ENCODE measurements around the gene BIRC6. TPM values are rescaled to one million over a fixed set of nuclear protein-coding genes. Genes with fewer than 3 reads are reported as not detected.

BIRC6 gene
- total and polyA plus RNA-seq, 2 donors (not counting 1 experiment from before 2014, with no cell fraction given) = 41.7 to 166 TPM

DNA sequence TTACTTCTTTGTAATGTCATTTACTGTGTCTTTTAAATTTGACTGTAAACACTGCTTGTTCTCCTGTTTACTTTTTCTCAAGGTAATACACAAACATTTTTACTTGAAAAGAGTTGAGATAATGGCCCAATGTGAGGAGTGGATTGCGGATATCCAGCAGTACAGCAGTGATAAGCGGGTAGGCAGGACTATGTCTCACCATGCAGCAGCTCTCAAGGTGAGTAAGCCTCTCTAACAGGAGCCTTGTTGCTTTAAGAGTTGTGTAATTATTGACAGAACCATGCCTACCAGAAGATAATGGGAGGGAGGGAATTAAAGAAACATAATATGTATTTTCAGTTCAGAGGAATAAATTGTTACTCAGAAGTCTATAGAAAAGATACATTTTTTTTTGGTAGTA, 254.5 kb downstream of the BIRC6 start:
- no peak for TF ChIP-seq EZH2 (IDR thresholded peaks at IDR 0.05; ENCODE audit: borderline replicate concordance, insufficient read depth, low read depth, low read length, poor library complexity, severe bottlenecking)
- TF ChIP-seq, protein P1, sequence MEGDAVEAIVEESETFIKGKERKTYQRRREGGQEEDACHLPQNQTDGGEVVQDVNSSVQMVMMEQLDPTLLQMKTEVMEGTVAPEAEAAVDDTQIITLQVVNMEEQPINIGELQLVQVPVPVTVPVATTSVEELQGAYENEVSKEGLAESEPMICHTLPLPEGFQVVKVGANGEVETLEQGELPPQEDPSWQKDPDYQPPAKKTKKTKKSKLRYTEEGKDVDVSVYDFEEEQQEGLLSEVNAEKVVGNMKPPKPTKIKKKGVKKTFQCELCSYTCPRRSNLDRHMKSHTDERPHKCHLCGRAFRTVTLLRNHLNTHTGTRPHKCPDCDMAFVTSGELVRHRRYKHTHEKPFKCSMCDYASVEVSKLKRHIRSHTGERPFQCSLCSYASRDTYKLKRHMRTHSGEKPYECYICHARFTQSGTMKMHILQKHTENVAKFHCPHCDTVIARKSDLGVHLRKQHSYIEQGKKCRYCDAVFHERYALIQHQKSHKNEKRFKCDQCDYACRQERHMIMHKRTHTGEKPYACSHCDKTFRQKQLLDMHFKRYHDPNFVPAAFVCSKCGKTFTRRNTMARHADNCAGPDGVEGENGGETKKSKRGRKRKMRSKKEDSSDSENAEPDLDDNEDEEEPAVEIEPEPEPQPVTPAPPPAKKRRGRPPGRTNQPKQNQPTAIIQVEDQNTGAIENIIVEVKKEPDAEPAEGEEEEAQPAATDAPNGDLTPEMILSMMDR (IDR thresholded peaks at IDR 0.05) = no peak
- Mint-ChIP-seq H3K4me1 (no peaks in the 10 kb centered on the region), H3K4me3 (no peak overlapping the region), H3K27ac (no peak overlapping the region), H3K27me3 (no peaks in the 10 kb centered on the region), H3K9me3 (ENCODE audit: insufficient read depth) (no peaks in the 10 kb centered on the region)
- Histone ChIP-seq H3K9me3 (ENCODE audit: control extremely low read depth in 1 of 3, control insufficient read depth in 2 of 3, insufficient read depth in 1 of 3, low read length in 2 of 3) (no peaks in the 10 kb centered on the region), H3K27me3 (replicated peaks in 1 of 4; ENCODE audit: control extremely low read depth in 1 of 4, control insufficient read depth in 3 of 4, insufficient read depth in 4 of 4, low read length in 3 of 4) (no peaks in the 10 kb centered on the region), H3K27ac (ENCODE audit: low read length in 2 of 2) (no peak overlapping the region), H2AFZ (ENCODE audit: insufficient read depth, low read depth, low read length, poor library complexity, severe bottlenecking) (no peak overlapping the region), H3K79me2 (ENCODE audit: control insufficient read depth, insufficient read depth, low read length) (no peaks in the 10 kb centered on the region), H3K4me3 (ENCODE audit: control extremely low read depth in 1 of 5, extremely low read depth in 1 of 5, insufficient read depth in 1 of 5, low read depth in 2 of 5, low read length in 4 of 5) (no peak overlapping the region), H3K9ac (ENCODE audit: low read length) (no peak overlapping the region), H3K4me1 (ENCODE audit: control insufficient read depth in 2 of 2, insufficient read depth in 2 of 2, low read length in 2 of 2) (no peaks in the 10 kb centered on the region), H3K4me2 (replicated peaks; ENCODE audit: low read depth, low read length, poor library complexity, severe bottlenecking) (no peak overlapping the region), H4K20me1 (ENCODE audit: control insufficient read depth, insufficient read depth, low read length, poor library complexity, severe bottlenecking) (no peaks in the 10 kb centered on the region), H3K36me3 (replicated peaks in 1 of 2; ENCODE audit: control extremely low read depth in 1 of 2, control insufficient read depth in 1 of 2, extremely low read depth in 1 of 2, insufficient read depth in 2 of 2, low read length in 1 of 2) (peaks cover 15 to 42% of the 10 kb centered on the region in 2 experiments)
- DNase-seq = no peak
- ATAC-seq (ENCODE audit: low read depth) = no peak
- POLR2A ChIA-PET = no interaction called here
- intact Hi-C loops (cut with micrococcal nuclease) = no loop called here
- CTCF ChIA-PET = interaction anchor here (0.6 kb wide), 1 partner anchor 529 kb away, joined by 3 read pairs; no protein-coding TSS in a partner anchor
- no CpG with 5 or more reads among the region's 2 CpGs for WGBS (ENCODE audit: insufficient coverage)

DNA sequence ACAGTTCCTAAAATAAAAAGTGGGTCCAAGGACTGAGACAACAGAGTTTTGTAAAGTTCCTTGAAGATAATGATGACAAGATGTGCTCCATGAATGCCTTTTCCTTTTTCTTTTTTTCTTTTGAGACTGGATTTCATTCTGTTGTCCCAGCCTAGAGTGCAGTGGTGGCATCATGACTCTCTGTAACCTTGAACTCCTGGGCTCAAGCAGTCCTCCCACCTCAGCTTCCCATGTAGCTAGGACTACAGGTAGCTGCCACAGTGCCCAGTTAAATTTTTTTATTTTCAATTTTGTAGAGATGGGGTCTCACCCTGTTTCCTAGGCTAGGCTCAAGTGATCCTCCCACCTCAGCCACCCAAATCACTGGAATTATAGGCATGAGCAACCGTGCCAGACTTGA, 254.9 kb downstream of the BIRC6 start:
- H3K27me3 ChIP-seq (replicated peaks in 1 of 4; ENCODE audit: control extremely low read depth in 1 of 4, control insufficient read depth in 3 of 4, insufficient read depth in 4 of 4, low read length in 3 of 4) = no peaks in the 10 kb centered on the region
- H3K4me1 ChIP-seq (ENCODE audit: control insufficient read depth in 2 of 2, insufficient read depth in 2 of 2, low read length in 2 of 2) = no peaks in the 10 kb centered on the region
- Mint-ChIP-seq H3K9me3 (ENCODE audit: insufficient read depth) (no peaks in the 10 kb centered on the region), H3K4me1 (no peaks in the 10 kb centered on the region), H3K27me3 (no peaks in the 10 kb centered on the region), H3K27ac (no peak overlapping the region), H3K4me3 (no peak overlapping the region)
- H3K27ac ChIP-seq (ENCODE audit: low read length in 2 of 2) = no peak overlapping the region
- DNase-seq (no peak), ATAC-seq (ENCODE audit: low read depth) (no peak)
- no peaks in the 10 kb centered on the region for H3K79me2 ChIP-seq (ENCODE audit: control insufficient read depth, insufficient read depth, low read length)
- ChIA-PET POLR2A (no interaction called here), CTCF (no interaction called here)
- H2AFZ ChIP-seq (ENCODE audit: insufficient read depth, low read depth, low read length, poor library complexity, severe bottlenecking) = no peak overlapping the region
- no peak overlapping the region for H3K9ac ChIP-seq (ENCODE audit: low read length)
- peaks cover 15 to 45% of the 10 kb centered on the region in 2 experiments for H3K36me3 ChIP-seq (replicated peaks in 1 of 2; ENCODE audit: control extremely low read depth in 1 of 2, control insufficient read depth in 1 of 2, extremely low read depth in 1 of 2, insufficient read depth in 2 of 2, low read length in 1 of 2)
- no peak overlapping the region for H3K4me3 ChIP-seq (ENCODE audit: control extremely low read depth in 1 of 5, extremely low read depth in 1 of 5, insufficient read depth in 1 of 5, low read depth in 2 of 5, low read length in 4 of 5)
- no peaks in the 10 kb centered on the region for H4K20me1 ChIP-seq (ENCODE audit: control insufficient read depth, insufficient read depth, low read length, poor library complexity, severe bottlenecking)
- H3K4me2 ChIP-seq (replicated peaks; ENCODE audit: low read depth, low read length, poor library complexity, severe bottlenecking) = no peak overlapping the region
- TF ChIP-seq, protein P1 (IDR thresholded peaks at IDR 0.05) = no peak
- no peak for TF ChIP-seq EZH2 (IDR thresholded peaks at IDR 0.05; ENCODE audit: borderline replicate concordance, insufficient read depth, low read depth, low read length, poor library complexity, severe bottlenecking)
- intact Hi-C loops (cut with micrococcal nuclease) = no loop called here
- no peaks in the 10 kb centered on the region for H3K9me3 ChIP-seq (ENCODE audit: control extremely low read depth in 1 of 3, control insufficient read depth in 2 of 3, insufficient read depth in 1 of 3, low read length in 2 of 3)
- no CpG with 5 or more reads among the region's 1 CpG for WGBS (ENCODE audit: insufficient coverage)
